HG03196 (cell line): ENCODE data around the gene PDE9A.

Experiments used
- ATAC-seq: cut with Tn5 transposase; IDR thresholded peaks from one replicate; pipeline ENCODE4 v1.9.1; 2021; ENCODE audit not compliant: unreplicated experiment

Gene PDE9A

DNA sequence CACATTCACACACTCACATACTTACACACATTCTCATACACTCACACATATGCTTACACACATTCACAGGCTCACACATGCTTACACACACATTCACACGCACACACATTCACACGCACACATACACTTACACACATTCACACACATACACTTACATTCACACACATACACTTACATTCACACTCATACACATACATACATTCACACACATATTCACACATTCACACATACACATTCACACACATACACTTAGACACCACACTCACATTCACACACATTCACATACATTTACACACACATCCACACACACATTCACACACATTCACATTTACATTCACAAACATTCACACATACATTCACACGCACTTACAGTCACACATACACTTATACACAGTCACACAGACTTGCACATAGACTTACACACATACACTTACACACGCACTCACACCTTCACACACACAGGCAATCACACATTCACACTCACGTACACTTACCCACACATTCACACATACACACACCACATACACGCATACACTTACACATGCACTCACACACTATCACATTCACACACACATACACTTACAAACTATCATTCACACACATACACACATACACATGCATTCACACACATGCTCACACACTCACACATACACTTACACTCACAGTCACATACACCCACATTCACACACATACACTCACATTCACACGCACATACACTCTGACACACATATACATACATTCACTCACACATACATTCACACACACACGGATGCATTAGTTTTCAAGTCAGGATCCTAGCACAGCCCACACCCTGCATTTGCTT, 16.8 kb downstream of the PDE9A start:
- no peak for ATAC-seq

DNA sequence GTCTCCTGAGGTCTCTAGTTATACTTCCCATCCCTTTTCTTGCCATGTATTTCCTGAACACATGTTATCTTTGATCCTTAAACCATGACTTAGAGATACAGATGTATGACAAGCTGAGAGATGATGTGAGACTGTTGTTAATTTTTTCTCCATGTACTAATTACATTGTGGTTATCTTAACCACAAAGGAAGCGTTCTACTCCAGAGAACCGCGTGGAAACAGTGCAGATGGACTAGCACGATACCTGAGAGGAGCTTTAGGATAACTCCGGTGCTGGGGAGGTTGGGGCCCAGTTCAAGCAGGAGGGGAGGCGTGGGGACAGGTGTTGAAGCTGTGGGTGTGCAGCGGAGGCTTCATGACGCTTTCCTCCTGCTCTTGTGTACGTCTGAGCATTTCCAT, 17.5 kb downstream of the PDE9A start:
- no peak for ATAC-seq

DNA sequence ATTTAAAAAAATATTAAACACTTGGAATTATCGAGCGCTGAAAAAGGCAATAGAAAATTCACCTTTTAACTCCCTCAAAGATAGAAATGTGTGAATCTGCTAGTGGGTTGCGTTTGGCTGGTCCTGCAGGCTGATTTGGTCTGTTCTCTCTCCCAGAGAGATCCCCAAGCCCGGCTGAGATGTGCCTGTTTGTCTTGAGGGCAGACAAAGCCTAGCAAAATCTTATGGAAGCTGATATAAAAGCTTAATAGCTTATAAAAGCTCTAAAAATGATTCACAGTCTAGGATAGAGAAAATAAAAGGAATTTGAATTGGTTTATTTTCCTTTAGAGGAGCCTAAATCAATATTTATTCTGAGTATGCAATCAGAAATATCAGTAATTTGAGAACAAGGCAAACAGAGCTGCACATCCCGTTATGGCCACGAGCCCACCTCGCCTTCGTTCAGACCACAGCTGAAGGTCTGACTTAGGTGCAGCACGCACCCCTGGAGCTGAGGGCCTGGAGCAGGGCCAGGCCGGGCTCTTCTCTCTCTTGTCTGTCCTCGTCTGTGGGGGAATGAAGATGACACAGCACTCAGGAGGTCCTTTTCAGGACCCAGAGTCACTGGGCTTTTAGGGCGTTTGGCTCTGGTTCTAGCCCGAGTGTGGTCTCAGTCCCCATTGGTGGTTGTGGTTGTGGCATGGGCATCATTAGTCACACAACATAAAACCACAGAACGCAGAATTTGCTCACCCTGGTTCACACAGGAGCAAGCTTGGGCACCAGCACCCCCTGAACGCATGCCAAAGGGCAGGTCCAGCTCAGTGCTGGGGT, 18.6 kb downstream of the PDE9A start:
- no peak for ATAC-seq

DNA sequence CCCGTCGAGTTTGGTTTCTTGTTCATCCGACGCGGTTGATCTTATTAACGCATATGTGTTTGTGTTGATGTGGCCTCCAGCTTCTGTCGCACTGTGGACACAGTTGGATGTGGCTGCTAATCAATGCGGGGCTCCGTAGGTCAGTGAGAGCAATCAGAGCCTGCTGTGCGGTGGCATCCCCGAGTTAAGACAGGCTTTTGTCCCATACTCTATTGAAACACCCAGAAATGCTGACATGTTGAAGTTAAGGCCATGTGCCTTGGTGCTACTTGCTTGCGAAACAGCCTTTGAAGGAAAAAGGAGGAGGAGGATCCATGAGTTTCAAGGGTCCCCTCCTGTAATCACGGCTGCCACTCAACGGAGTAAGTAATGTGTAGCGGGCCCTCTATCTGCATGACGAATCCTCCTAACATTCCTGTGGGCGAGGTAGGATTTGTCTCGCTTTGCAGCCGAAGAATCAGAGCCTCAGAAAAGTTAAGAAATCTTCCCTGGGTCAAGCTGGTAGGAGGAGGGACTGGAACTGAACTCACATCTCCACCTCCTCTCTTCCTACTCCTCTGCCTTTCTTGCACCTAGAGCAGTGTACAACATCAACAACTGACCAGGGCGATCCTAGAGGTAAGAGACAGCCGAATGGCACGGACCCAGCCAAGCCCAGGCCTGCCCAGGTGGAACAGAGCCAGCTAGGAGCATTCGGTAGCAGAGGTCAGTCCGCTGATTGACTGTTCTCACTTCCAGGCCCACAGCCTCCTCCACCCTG, 19.5 kb downstream of the PDE9A start:
- ATAC-seq: no peak

DNA sequence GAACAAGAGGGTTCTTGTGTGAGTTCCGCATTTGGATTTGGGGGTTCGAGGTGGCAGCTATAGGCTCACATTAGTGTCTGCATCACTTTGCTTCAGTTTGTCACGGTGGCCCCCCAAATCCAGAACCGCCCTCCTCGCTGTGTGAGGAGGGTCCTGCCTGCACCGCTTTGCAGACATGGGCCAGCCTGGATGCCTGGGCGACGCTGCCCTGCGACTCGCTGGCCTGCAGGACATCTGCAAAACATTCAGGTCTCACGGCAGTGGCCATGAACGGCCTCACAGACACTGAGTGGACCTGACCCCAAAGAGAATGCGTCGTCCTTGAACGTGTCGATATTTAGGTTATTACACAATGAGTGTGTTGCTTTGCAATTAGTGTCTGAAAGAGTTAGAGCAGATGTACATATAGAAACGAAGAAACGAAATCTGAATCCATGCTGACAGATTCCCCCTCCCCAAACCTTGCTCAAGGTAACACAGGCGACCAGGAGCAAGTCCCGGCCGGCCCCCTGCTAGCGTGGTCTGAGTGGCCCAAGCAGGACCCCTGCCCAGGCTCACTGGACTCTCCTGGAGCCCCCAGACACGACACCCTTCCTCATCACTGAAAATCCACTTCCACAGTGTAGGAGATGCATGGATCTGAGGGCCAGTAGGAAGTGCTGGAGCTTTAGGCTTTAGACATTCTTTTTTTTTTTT, 20.4 kb downstream of the PDE9A start:
- ATAC-seq: no peak

DNA sequence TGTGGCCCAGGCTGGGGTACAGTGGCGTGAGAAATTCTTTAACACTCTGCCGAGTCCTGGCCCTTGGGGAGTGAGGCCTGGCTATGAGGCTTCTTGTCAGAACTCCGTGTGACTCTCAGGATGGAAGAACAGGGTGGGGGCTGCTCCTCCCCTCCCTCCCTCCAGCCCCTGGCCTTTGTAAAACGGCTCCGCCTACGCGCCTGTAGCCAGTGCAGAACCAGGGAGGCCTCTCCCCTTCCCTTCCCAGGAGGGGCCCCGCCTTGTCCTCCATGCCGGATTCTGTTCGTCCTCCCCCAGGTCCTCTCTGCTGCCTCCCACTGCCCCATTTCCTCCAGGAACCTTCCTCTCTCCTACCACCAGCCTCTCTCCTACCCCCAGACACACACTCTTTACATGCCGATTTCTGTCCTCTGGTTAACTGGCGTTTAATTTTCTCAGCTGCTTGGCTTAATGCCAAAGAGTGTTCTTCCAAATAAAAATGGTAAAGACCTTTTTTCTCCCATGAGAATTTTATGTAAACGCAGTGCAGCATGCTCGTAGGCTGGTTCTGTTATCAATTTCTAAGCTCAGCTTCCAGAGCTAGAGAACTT, 21.0 kb downstream of the PDE9A start:
- no peak for ATAC-seq

DNA sequence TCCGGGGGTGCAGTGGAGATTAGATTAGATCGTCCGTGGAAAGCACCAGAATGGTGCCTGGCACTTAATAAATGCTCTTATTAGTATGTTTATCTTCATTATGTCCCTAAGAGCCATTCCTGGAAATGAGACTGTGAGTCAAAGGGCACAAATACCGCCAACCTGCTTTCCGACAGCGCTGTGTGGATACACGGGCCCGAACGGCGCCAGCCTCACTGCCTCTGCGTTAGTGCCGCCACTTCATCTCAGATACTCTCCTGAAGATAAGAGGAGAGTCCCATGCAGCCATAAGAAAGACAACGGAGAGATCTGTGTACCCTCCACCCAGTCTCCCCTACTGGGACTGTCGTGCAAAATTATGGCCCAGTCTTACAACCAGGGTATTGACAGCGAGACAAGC, 22.0 kb downstream of the PDE9A start:
- no peak for ATAC-seq

DNA sequence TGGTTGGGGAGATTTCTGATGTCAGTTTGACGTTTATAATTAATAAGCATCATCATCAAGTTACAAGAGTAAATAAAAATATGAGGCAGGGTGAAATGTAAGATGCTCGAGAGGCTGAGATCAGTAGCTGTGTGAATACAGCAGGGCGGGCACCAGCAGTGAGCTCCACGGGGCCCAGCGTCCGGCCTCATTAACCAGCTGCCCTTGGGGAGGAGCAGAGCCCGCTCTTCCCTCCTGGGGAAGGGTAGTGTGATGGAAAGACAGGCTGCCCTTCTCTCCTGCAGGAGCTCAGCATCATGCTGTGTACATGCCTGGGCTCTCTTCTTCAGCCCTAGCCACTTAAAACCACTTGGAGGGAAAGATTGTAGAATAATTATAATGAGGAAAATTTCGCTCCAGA, 23.4 kb downstream of the PDE9A start:
- ATAC-seq: no peak

DNA sequence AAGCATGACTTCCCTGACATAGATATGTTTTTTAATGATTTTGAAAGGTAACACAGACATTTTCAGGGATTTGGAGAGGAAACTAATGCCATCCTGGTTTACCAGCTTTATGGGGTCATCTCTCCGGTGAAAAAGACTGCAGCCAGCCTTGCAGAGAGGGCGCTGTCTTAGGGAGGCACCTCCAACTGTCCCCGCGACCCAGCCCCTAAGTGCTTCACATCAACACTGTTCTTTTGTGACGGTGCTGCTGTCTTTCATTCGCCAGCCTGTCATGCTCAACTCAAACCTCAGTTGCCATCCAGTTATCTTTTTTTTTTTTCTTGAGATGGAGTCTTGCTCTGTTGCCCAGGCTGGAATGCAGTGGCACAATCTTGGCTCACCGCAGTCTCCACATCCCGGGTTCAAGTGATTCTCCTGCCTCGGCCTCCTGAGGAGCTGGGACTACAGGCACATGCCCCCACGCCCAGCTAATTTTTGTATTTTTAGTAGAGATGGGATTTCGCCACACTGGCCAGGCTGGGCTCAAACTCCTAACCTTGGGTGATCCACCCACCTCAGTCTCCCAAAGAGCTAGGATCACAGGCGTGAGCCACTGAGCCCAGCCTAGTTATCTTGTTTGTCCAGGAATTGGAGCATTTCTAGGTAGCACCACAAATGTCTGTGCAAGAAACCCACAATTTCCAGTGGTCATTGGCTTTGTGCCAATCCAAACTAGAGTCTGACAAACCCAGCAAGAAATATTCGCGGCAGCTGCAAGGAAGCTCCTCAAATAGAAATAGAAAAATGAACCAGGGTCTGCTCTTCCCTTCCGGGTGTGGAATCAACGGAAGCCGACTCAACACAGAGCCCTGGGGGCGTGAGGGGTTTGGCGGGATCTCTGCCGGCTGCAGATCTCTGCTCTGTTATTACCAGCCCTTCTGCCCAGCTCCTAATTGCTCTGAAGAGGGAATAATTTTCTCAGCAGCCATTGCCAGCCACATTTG, 24.2 kb downstream of the PDE9A start:
- no peak for ATAC-seq

DNA sequence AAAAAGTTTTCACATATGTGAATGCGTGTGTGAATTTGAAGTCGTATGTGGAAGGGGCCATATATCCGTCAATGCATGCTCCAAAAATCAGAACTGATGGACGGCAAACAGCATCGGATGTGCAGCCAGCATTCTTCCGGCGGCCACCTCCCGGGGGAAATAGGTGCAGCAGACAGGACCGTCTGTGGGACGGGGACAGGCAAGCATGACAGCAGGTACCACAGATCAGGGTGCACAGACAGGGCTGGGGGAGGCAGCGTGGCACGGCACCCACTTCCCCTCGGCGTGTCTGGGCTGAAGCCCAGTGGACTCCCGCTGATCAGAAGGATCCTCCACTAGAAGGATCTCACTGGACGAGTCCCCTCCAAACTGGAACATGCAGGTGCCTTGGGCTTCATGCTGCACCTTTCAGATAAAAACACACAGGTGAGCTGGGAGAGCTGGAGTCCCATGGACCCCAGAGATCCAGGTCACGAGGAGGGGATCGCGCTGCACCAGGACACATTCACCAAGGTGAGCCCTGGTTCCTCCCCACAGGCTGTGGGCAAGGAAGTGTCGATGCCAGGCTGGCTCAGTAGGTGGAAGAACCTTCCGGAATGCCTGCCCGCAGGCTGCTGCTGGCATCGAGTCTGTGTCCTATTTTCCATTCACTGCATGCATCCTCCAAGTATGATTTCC, 25.3 kb downstream of the PDE9A start:
- no peak for ATAC-seq

DNA sequence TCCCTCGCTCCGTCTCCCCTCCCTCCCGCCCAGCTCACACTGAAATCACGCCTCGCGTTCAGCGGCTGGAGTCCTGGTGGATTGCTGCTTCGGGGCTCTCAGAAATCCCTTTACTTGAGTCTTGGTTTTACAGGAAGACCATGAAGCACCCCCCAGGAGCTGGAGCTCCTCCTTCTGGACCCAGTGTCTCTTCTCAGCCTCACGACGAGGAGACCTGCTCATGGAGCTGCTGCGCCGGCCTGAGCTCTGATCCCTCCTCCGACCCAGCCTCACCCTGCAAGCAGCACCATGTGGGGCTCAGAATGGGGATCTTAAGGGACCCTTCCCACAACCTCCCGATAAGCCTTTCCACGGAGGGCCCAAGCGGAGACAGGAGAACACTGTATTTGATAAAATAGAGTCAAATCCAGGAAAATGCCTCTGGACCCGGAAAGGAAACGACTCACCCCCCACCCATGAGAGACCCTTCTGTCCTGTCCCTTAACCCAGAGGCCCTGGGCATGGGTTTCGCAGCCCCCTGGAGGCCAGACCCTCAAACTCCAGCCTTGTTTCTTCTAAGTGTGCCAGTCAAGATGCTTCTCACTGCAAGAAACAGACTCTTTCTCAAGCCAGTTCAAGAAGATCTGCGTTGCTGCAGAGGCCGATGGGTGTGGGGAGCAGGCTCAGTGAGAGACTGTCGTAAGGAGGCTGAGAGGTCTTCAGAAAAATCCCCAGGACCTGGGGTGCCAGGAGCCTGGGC, 26.1 kb downstream of the PDE9A start:
- no peak for ATAC-seq

DNA sequence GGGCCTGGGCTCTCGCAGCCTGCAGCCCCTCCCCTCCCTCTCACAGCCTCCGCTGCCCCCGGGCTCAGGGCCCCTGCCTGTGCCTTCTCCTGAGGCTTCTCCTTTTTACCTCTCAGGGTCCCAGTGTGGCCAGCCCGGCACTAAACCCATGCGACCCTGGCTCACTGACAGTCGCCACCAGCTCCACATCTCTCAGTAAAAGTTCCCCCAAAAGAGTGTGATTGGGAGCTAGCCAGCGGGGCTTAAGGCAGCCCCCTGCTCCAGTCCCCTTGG, 26.6 kb downstream of the PDE9A start:
- no peak for ATAC-seq

DNA sequence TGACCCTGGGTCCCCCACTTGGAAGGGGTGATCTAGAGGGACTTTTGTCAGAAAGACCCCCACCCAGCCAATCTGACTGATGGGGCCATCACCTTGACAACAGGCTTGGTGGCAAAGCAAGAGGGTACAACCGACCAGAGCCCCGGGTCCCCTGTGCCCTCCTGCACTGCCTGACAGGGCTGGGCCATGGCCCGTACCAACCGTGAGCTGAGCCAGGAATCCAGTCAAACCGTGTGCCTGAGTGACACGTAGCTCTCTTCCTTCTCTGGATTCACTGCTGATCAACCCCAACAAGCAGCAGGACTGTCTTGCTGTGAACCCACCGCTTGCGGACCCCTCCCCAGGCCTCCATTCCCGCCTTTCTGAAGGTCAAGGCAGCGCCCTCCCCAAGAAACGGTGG, 27.0 kb downstream of the PDE9A start:
- ATAC-seq: no peak

DNA sequence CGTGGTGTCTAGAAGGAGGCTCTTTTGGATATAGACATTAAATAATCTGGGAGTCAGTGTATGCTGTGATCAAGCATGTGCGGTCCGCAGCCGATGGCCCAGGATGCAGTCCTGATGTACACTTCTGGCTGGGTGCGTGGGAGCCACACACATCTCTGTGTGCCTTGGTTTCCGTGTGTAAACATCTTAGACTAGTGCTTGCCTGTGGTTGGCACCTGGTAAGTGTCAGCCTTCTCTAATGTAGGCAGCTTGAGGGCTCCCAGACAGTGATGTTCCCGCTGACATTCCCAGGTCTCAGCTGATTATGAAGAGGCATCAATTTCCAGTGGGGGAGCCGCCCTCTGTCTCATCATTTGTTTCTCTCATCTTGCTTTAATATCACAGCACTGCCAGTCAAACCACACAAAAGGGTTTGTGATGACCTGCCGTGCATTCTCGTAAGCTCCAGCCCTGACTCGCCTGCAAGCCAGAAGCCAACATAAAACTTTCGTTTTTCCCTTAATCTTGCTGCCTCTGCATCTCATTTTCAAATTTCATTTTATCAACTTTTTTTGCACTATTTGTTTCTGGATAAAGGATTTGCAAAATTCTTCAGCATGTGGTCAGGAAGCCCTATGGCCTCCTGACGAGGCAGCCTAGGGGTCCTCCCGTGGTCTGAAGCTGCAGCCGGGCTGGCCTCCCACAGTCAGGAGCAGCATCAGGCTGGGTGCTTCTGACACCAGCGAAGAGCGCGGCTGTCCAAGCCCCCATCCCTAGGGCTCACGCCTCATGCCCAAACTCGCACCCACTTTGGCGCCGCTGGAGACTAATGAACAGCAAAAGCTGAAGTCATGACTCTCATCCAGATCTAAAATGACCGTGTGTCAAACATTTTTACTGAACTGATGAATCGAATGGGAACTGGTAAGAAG, 28.1 kb downstream of the PDE9A start:
- ATAC-seq: no peak

DNA sequence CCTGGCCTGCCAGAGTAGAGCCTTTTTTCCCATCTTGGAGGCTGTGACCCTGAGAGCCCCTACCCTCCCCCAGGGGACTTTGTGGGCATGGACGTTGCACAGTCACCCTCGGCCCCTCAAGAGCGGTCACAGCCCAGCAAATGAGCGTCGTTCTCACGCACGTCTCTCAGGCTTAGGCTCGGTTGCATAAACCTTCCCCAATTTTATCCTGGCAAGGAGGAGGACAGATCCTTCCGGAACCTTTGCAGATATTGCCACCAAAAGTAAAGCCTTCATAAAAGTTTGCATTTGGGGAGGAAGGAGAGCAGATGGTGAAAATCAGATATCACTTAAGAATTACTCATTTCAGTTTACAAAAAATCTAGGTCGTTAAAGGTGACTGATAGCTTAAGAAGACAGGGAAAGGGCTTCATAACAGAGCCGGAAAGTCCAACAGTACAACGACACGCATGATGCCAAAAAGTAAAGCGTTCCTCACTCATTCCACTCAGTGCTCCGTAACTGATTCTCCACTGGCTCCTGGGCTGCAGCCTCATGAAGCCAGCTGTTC, 29.3 kb downstream of the PDE9A start:
- no peak for ATAC-seq

DNA sequence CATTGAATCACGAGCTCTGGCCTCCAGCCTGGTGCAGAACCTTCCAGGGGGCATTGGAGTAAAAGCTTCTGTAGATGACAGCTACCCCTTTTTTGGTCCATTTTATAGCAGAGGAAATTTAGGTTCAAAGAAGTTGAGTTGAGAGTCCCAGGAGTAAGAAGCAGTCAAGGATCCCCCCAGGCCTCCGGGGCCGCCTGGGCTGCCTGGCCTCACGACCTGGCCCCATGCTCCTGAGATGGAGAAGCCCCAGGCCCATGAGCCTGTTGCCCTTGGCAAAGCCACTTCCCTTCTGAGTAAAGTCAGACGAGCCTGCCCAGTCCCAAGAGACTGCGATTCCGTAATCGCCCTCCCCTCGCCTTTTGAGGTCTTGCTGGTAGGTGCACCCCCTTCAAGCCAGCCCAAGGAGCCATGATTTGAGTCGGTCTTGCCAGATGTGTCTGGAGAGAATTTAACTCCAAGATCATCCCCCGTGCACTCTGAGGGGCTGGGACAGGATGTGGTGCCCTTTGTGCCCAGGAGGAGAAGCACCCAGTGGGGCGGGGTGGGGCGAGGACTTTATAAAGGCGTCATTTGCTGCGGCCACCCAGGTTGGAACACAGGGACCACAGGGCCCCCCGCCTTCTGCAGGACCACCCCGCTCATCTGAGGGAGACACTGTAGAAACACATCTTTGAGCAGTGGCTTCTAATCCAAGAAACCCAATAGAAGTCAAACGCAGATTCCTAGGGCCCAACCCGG, 30.1 kb downstream of the PDE9A start:
- ATAC-seq: no peak
